PC-3 (cell line): ENCODE data around the gene SP8.

Experiments
- CTCF ChIP-seq: fragments of 300-600 bp; sonication (generic); conservative IDR thresholded peaks from 2 replicates; pipeline ENCODE4 v1.5.1; 2017; ENCODE audit warnings: antibody characterized with exemption, low read depth, mild to moderate bottlenecking, low read length
- EZH2 ChIP-seq: fragments of 300-600 bp; sonication (generic); IDR thresholded peaks from one replicate; pipeline ENCODE4 v1.6.1; 2017; ENCODE audit warnings: antibody characterized with exemption, mild to moderate bottlenecking, low read length; ENCODE audit not compliant: unreplicated experiment
- EZH2phosphoT487 ChIP-seq: fragments of 300-600 bp; sonication (generic); IDR thresholded peaks from 2 replicates; pipeline ENCODE4 v1.6.1; 2018; ENCODE audit warnings: mild to moderate bottlenecking, antibody characterized with exemption, low read length, borderline replicate concordance

- TF ChIP-seq EZH2 (no peak), CTCF (peak; percentile 50), EZH2phosphoT487 (no peak)
Observed at GRCh38 chr7:20744954-20745446, 41.7 kb downstream of the SP8 start.
